ENCODE data around the gene GPC1.

DNA sequence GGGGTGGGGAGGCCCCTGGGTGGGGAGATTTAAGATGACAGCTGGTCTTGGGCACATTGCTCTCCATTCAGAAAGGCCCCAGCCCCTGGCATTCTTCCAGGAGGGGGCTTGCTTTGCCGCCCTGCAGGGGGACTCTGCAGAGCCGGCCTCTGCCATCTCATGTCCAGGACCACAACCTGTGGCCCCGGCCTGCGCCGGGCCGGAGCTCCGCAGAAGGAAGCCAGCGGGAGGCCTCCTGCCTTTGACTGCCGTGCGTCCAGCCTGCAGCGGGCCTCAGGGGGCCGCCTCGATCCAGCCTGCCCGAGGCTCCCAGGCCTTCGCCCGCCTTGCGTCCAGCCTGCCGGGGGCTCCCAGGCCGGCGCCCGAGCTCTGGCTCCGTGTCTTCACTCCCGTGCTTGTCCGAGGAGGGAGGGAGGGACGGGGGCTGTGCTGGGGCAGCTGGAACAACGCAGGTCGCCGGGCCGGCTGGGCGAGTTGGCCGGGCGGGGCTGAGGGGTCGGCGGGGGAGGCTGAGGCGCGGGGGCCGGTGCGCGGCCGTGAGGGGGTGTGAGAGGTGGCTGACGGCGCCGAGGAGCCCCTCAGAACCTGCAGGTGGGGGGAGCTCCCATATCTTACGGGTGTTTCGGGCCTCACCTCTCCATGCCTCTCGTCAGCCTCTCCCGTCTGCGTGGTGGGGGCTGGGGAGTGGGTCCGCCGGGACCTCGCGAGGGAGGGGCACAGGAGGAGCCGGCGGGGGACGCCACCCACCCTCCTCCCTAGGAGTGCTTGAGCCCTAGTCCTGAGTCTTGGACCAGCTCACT is 20.4 kb downstream of the GPC1 start:
- TF ChIP-seq CTCF (IDR thresholded peaks at IDR 0.05) (no peak), POLR2A (IDR thresholded peaks at IDR 0.05) (no peak)

All from Peyer's patch (tissue), 4 donors.